OCI-LY7 (cell line): ENCODE data around the gene BCAP29. TPM values are rescaled to one million over a fixed set of nuclear protein-coding genes. Genes with fewer than 3 reads are reported as not detected.

Source experiments
- BruUV-seq: library from RNA; stranded (reverse); fragments of 400-500 nt; replicated peaks from 2 replicates; lab custom pipeline; 2021; lab: Mats Ljungman, UMichigan
- CTCF ChIA-PET: fragments of 300-600 bp; sonication (Branson Sonifier 250); formaldehyde crosslinking; loops from one replicate; lab custom pipeline; 2022; ENCODE audit warnings: antibody characterized with exemption; ENCODE audit not compliant: unreplicated experiment; lab: Charles Lee
- POLR2A ChIA-PET: fragments of 300-600 bp; sonication (Branson Sonifier 250); formaldehyde crosslinking; loops from one replicate; lab custom pipeline; 2022; ENCODE audit warnings: antibody characterized with exemption; lab: Charles Lee
- DNase-seq: peaks from one replicate; pipeline ENCODE4 v3.0.0-alpha.2; 2015; ENCODE audit warnings: low spot score
- H2AFZ ChIP-seq: fragments of 200-600 bp; sonication (generic), shearing (Covaris generic); 2 replicates; pipeline ENCODE4 v1.6.1; 2014; ENCODE audit warnings: mild to moderate bottlenecking, antibody characterized with exemption, low read length, moderate library complexity
- H3K27ac ChIP-seq: fragments of 200-600 bp; sonication (generic); 2 replicates; pipeline ENCODE4 v1.5.1; 2014; ENCODE audit warnings: mixed run types, low read depth, mild to moderate bottlenecking, moderate library complexity, low read length, inconsistent platforms; ENCODE audit not compliant: poor library complexity, severe bottlenecking
- H3K36me3 ChIP-seq: fragments of 200-600 bp; sonication (generic); 2 replicates; pipeline ENCODE4 v1.6.1; 2014; ENCODE audit warnings: mild to moderate bottlenecking, antibody characterized with exemption, low read length, moderate library complexity, mixed read lengths; ENCODE audit not compliant: insufficient read depth
- H3K4me1 ChIP-seq: fragments of 200-600 bp; sonication (generic); 2 replicates; pipeline ENCODE4 v1.5.1; 2014; ENCODE audit warnings: mild to moderate bottlenecking, low read length; ENCODE audit not compliant: insufficient read depth, poor library complexity, severe bottlenecking
- H3K4me2 ChIP-seq: fragments of 200-600 bp; sonication (generic); 2 replicates; pipeline ENCODE4 v1.6.1; 2014; ENCODE audit warnings: mild to moderate bottlenecking, low read length
- H3K4me3 ChIP-seq: fragments of 200-600 bp; sonication (generic); 2 replicates; pipeline ENCODE4 v1.5.1; 2014; ENCODE audit warnings: mild to moderate bottlenecking, low read depth, low read length; ENCODE audit not compliant: poor library complexity, severe bottlenecking
- H3K79me2 ChIP-seq: fragments of 200-600 bp; sonication (generic); 2 replicates; pipeline ENCODE4 v1.6.1; 2016; ENCODE audit warnings: low read depth, mild to moderate bottlenecking, low read length, moderate library complexity, mixed read lengths; ENCODE audit not compliant: insufficient read depth
- H3K9me2 ChIP-seq: fragments of 200-600 bp; sonication (generic); 2 replicates; pipeline ENCODE4 v1.6.1; 2016; ENCODE audit warnings: mild to moderate bottlenecking, low read length, mixed read lengths; ENCODE audit not compliant: insufficient read depth
- H3K9me3 ChIP-seq: fragments of 200-600 bp; sonication (generic); 2 replicates; pipeline ENCODE4 v1.6.1; 2014; ENCODE audit warnings: mild to moderate bottlenecking, mixed run types, low read length, mixed read lengths
- H4K20me1 ChIP-seq: fragments of 200-600 bp; sonication (generic); 2 replicates; pipeline ENCODE4 v1.6.1; 2014; ENCODE audit warnings: mild to moderate bottlenecking, antibody characterized with exemption, low read length, moderate library complexity, mixed read lengths; ENCODE audit not compliant: insufficient read depth
- EZH2phosphoT487 ChIP-seq: fragments of 200-600 bp; sonication (generic); IDR thresholded peaks from 2 replicates; pipeline ENCODE4 v1.6.1; 2018; ENCODE audit warnings: low read depth, borderline replicate concordance, mild to moderate bottlenecking, mixed run types, antibody characterized with exemption, low read length, moderate library complexity, mixed read lengths
- intact Hi-C: fragments of 100-400 bp; cut with micrococcal nuclease; formaldehyde crosslinking; loops from one replicate; pipeline ENCODE4 v1.10.0; 2022; ENCODE audit not compliant: unreplicated experiment
- total RNA-seq, 2 experiments: library from RNA; depleted of rRNA in 1 of 2; stranded (reverse); fragments of >200 nt in 1 of 2; shearing (Covaris generic) in 1 of 2; gene quantifications; 2 replicates each; pipeline ENCODE4 v1.2.3, GENCODE V29; 2014 to 2022
- TF ChIP-seq, protein P1 (sequence below): fragments of 200-600 bp; sonication (generic); conservative IDR thresholded peaks from 2 replicates; pipeline ENCODE4 v1.5.1; 2014; ENCODE audit warnings: mild to moderate bottlenecking, antibody characterized with exemption, low read length, moderate library complexity, mixed read lengths

BCAP29 gene
- total RNA-seq, 2 experiments from 2014 or later: 18.7 to 26.3 TPM

- POLR2A ChIA-PET: interaction anchor here (0.5 kb wide), 1 partner anchor 1266 kb away, joined by 4 read pairs; no protein-coding TSS in a partner anchor
- CTCF ChIA-PET: no interaction called here
- Histone ChIP-seq H2AFZ (no peak overlapping the region), H3K4me3 (no peak overlapping the region), H3K4me1 (peaks cover 17% of the 10 kb centered on the region), H3K9me2 (no peaks in the 10 kb centered on the region), H4K20me1 (no peaks in the 10 kb centered on the region), H3K27ac (no peak overlapping the region), H3K36me3 (peaks cover 5% of the 10 kb centered on the region; the same call in 1 of the 2 replicates), H3K9me3 (peaks cover 15% of the 10 kb centered on the region), H3K79me2 (no peaks in the 10 kb centered on the region), H3K4me2 (no peak overlapping the region)
- no TSS peak for BruUV-seq
- TF ChIP-seq, protein P1, sequence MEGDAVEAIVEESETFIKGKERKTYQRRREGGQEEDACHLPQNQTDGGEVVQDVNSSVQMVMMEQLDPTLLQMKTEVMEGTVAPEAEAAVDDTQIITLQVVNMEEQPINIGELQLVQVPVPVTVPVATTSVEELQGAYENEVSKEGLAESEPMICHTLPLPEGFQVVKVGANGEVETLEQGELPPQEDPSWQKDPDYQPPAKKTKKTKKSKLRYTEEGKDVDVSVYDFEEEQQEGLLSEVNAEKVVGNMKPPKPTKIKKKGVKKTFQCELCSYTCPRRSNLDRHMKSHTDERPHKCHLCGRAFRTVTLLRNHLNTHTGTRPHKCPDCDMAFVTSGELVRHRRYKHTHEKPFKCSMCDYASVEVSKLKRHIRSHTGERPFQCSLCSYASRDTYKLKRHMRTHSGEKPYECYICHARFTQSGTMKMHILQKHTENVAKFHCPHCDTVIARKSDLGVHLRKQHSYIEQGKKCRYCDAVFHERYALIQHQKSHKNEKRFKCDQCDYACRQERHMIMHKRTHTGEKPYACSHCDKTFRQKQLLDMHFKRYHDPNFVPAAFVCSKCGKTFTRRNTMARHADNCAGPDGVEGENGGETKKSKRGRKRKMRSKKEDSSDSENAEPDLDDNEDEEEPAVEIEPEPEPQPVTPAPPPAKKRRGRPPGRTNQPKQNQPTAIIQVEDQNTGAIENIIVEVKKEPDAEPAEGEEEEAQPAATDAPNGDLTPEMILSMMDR: no peak
- no peak for TF ChIP-seq EZH2phosphoT487
- DNase-seq: no peak
- intact Hi-C loops: no loop called here
These were observed 61.6 kb downstream of the BCAP29 start for GRCh38 chr7:107641676-107642075.

DNA sequence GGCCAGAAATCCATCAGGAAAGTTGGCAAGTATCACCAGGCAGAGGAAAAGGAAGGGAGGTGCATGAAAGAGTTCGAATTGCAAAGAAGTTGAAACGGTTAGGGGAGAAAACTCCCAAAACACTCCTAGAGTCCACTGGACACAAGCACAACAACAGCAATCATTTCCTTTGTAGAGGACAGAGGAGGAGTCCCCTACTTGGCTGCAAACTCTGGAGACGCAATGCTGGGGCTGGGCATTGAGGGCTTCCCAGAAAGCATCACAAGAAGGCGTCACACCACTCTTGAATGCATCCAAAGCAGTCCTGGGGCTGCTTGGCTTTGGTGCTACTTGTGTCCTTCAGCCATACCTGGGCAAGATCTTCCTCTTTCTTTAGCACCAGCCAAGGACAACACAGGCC, 62.5 kb downstream of the BCAP29 start:
- peaks cover 4% of the 10 kb centered on the region; the same call in 1 of the 2 replicates for H3K36me3 ChIP-seq
- intact Hi-C loops: no loop called here
- BruUV-seq: no TSS peak
- H4K20me1 ChIP-seq: no peaks in the 10 kb centered on the region
- DNase-seq: no peak
- peaks cover 9% of the 10 kb centered on the region; the same call in 1 of the 2 replicates for H3K9me3 ChIP-seq
- TF ChIP-seq, protein P1: no peak
- no peak for TF ChIP-seq EZH2phosphoT487
- no peak overlapping the region for H3K27ac ChIP-seq
- no peak overlapping the region for H3K4me2 ChIP-seq
- H3K4me3 ChIP-seq: no peak overlapping the region
- H3K79me2 ChIP-seq: no peaks in the 10 kb centered on the region
- ChIA-PET POLR2A (interaction anchor here (0.7 kb wide), 1 partner anchor 13 kb away, joined by 3 read pairs; no protein-coding TSS in a partner anchor), CTCF (no interaction called here)
- H3K9me2 ChIP-seq: no peaks in the 10 kb centered on the region
- no peak overlapping the region for H2AFZ ChIP-seq
- peaks cover 17% of the 10 kb centered on the region for H3K4me1 ChIP-seq

GRCh38 chr7:107643407-107643806, 63.4 kb downstream of the BCAP29 start:
- Histone ChIP-seq H3K27ac (no peak overlapping the region), H3K9me3 (peaks cover under 1% of the 10 kb centered on the region; the same call in 1 of the 2 replicates), H2AFZ (no peak overlapping the region), H3K4me3 (no peak overlapping the region), H3K4me2 (no peak overlapping the region), H3K79me2 (no peaks in the 10 kb centered on the region), H3K9me2 (no peaks in the 10 kb centered on the region), H3K36me3 (no peaks in the 10 kb centered on the region), H3K4me1 (peaks cover 12% of the 10 kb centered on the region), H4K20me1 (no peaks in the 10 kb centered on the region)
- intact Hi-C loops: no loop called here
- ChIA-PET CTCF (interaction anchor here (0.6 kb wide), 1 partner anchor 34 kb away, joined by 3 read pairs; no protein-coding TSS in a partner anchor), POLR2A (no interaction called here)
- BruUV-seq: no TSS peak
- TF ChIP-seq EZH2phosphoT487: no peak
- TF ChIP-seq, protein P1: peak; percentile 42
- DNase-seq: no peak
